ENCODE results near the gene RNF112.

Gene RNF112

DNA sequence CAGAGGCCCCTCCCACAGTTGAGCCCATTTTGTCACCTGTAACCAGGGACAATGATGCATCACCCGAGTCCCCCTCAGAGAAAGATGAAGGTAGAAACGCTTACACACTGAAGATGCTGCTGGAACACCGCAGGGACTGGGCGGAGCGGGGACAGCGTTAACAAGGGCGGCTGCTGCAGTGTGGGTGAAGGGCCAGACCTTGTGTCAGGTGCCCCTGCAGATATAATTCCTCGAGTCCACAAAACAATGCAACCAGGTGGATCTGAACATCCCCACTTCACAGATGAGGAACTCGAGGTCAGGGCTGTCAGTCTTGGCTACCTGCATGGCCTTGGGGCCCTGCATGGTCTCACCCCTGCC, 39.0 kb upstream of the RNF112 start:
- Histone ChIP-seq H4K20me1 (ENCODE audit: insufficient read depth, low read length, poor library complexity, severe bottlenecking) (no peaks in the 10 kb centered on the region), H3K9me2 (replicated peaks; ENCODE audit: low read depth, low read length) (no peaks in the 10 kb centered on the region), H3K9ac (ENCODE audit: low read depth, low read length, poor library complexity, severe bottlenecking) (no peak overlapping the region), H3K4me1 (ENCODE audit: insufficient read depth, low read length, poor library complexity, severe bottlenecking) (peaks cover 33% of the 10 kb centered on the region), H3K9me3 (ENCODE audit: insufficient read depth, low read depth, low read length) (no peaks in the 10 kb centered on the region), H3K4me3 (ENCODE audit: low read length, poor library complexity, severe bottlenecking) (no peak overlapping the region), H3K79me2 (ENCODE audit: insufficient read depth, low read length) (0 out of 2 replicates have a peak, but pooled peaks cover 3% of the 10 kb centered on the region), H3K4me2 (ENCODE audit: low read depth, low read length, poor library complexity, severe bottlenecking) (peak overlapping the region; percentile 0), H3F3A (ENCODE audit: low read depth) (no peaks in the 10 kb centered on the region), H3K36me3 (ENCODE audit: insufficient read depth, low read length) (no peaks in the 10 kb centered on the region), H3K27me3 (ENCODE audit: insufficient read depth, low read length, poor library complexity, severe bottlenecking) (no peaks in the 10 kb centered on the region), H2AFZ (ENCODE audit: low read length) (no peak overlapping the region)
- no peak for TF ChIP-seq EZH2phosphoT487 (IDR thresholded peaks at IDR 0.05; ENCODE audit: borderline replicate concordance)
- TF ChIP-seq, protein P1, sequence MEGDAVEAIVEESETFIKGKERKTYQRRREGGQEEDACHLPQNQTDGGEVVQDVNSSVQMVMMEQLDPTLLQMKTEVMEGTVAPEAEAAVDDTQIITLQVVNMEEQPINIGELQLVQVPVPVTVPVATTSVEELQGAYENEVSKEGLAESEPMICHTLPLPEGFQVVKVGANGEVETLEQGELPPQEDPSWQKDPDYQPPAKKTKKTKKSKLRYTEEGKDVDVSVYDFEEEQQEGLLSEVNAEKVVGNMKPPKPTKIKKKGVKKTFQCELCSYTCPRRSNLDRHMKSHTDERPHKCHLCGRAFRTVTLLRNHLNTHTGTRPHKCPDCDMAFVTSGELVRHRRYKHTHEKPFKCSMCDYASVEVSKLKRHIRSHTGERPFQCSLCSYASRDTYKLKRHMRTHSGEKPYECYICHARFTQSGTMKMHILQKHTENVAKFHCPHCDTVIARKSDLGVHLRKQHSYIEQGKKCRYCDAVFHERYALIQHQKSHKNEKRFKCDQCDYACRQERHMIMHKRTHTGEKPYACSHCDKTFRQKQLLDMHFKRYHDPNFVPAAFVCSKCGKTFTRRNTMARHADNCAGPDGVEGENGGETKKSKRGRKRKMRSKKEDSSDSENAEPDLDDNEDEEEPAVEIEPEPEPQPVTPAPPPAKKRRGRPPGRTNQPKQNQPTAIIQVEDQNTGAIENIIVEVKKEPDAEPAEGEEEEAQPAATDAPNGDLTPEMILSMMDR (conservative IDR thresholded peaks at IDR 0.05; ENCODE audit: low read length), result no peak

DNA sequence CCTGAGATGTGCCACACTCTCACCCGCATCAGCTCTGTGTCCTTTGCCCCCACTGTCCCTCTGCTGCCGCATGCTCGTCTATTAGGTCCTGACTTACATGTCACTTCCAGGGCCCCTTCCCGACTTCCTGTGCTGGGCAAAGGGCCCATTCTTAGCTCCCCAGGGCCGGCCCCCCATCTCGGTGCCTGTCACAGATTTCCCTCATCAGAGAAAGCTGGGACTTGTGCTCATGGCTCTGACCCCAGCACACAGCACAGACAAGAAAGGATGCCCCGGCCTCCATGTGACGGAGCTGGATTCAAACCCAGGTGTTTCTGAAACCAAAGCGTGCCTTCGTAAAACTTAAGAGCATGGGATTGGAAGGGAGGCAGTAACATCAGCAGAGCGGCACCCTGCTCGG, 38.6 kb upstream of the RNF112 start:
- H3K9ac ChIP-seq (ENCODE audit: low read depth, low read length, poor library complexity, severe bottlenecking), result no peak overlapping the region
- peaks cover 36% of the 10 kb centered on the region for H3K4me1 ChIP-seq (ENCODE audit: insufficient read depth, low read length, poor library complexity, severe bottlenecking)
- H3K4me2 ChIP-seq (ENCODE audit: low read depth, low read length, poor library complexity, severe bottlenecking), result no peak overlapping the region
- H3K27me3 ChIP-seq (ENCODE audit: insufficient read depth, low read length, poor library complexity, severe bottlenecking), result no peaks in the 10 kb centered on the region
- H2AFZ ChIP-seq (ENCODE audit: low read length), result no peak overlapping the region
- no peaks in the 10 kb centered on the region for H3F3A ChIP-seq (ENCODE audit: low read depth)
- no peak for TF ChIP-seq EZH2phosphoT487 (IDR thresholded peaks at IDR 0.05; ENCODE audit: borderline replicate concordance)
- TF ChIP-seq, protein P1 (conservative IDR thresholded peaks at IDR 0.05; ENCODE audit: low read length), result no peak
- no peaks in the 10 kb centered on the region for H3K9me3 ChIP-seq (ENCODE audit: insufficient read depth, low read depth, low read length)
- no peaks in the 10 kb centered on the region for H4K20me1 ChIP-seq (ENCODE audit: insufficient read depth, low read length, poor library complexity, severe bottlenecking)
- H3K9me2 ChIP-seq (replicated peaks; ENCODE audit: low read depth, low read length), result no peaks in the 10 kb centered on the region
- H3K36me3 ChIP-seq (ENCODE audit: insufficient read depth, low read length), result no peaks in the 10 kb centered on the region
- no peak overlapping the region for H3K4me3 ChIP-seq (ENCODE audit: low read length, poor library complexity, severe bottlenecking)
- 0 out of 2 replicates have a peak, but pooled peaks cover 3% of the 10 kb centered on the region for H3K79me2 ChIP-seq (ENCODE audit: insufficient read depth, low read length)

DNA sequence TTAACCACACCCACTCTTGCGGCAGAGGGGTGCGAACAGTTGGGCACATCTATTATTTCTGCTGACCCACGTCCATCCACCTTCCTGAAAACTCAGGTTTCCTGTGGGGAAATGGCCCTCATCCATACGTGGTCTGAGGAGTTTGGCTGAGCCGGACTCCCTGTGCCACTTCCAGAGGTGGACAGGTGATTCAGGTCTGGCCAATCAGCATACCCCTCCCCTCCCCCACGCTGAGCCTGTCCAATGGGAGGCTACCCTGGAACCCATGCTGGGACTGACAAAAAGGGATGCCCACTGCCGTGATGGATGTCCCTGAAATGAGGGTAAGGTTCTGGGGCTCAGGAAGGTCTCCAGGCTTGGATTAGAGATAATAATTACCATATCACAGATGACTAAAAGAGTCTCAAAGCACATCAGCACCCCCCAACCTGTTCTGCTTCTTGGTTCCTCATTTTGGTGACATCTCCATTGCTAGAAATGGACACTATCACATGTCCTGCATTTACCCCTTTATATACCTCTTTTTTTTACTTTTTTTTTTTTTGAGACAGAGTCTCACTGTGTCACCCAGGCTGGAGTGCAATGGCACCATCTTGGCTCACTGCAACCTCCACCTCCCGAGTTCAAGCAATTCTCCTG, 38.0 kb upstream of the RNF112 start:
- H3K4me2 ChIP-seq (ENCODE audit: low read depth, low read length, poor library complexity, severe bottlenecking), result no peak overlapping the region
- H3K36me3 ChIP-seq (ENCODE audit: insufficient read depth, low read length), result no peaks in the 10 kb centered on the region
- no peaks in the 10 kb centered on the region for H3K9me3 ChIP-seq (ENCODE audit: insufficient read depth, low read depth, low read length)
- no peak overlapping the region for H3K9ac ChIP-seq (ENCODE audit: low read depth, low read length, poor library complexity, severe bottlenecking)
- no peak for TF ChIP-seq EZH2phosphoT487 (IDR thresholded peaks at IDR 0.05; ENCODE audit: borderline replicate concordance)
- TF ChIP-seq, protein P1 (conservative IDR thresholded peaks at IDR 0.05; ENCODE audit: low read length), result no peak
- no peaks in the 10 kb centered on the region for H3K9me2 ChIP-seq (replicated peaks; ENCODE audit: low read depth, low read length)
- no peak overlapping the region for H2AFZ ChIP-seq (ENCODE audit: low read length)
- no peak overlapping the region for H3K4me3 ChIP-seq (ENCODE audit: low read length, poor library complexity, severe bottlenecking)
- H3K27me3 ChIP-seq (ENCODE audit: insufficient read depth, low read length, poor library complexity, severe bottlenecking), result no peaks in the 10 kb centered on the region
- no peaks in the 10 kb centered on the region for H3F3A ChIP-seq (ENCODE audit: low read depth)
- H3K79me2 ChIP-seq (ENCODE audit: insufficient read depth, low read length), result 0 out of 2 replicates have a peak, but pooled peaks cover 3% of the 10 kb centered on the region
- H3K4me1 ChIP-seq (ENCODE audit: insufficient read depth, low read length, poor library complexity, severe bottlenecking), result peaks cover 36% of the 10 kb centered on the region
- H4K20me1 ChIP-seq (ENCODE audit: insufficient read depth, low read length, poor library complexity, severe bottlenecking), result no peaks in the 10 kb centered on the region

All from Loucy (cell line).